GM03348 (cell line): ENCODE data around the gene ECE1.

Source experiments
- DNase-seq: peaks from one replicate; pipeline ENCODE4 v3.0.0; 2012; ENCODE audit warnings: low spot score

ECE1 gene

DNA sequence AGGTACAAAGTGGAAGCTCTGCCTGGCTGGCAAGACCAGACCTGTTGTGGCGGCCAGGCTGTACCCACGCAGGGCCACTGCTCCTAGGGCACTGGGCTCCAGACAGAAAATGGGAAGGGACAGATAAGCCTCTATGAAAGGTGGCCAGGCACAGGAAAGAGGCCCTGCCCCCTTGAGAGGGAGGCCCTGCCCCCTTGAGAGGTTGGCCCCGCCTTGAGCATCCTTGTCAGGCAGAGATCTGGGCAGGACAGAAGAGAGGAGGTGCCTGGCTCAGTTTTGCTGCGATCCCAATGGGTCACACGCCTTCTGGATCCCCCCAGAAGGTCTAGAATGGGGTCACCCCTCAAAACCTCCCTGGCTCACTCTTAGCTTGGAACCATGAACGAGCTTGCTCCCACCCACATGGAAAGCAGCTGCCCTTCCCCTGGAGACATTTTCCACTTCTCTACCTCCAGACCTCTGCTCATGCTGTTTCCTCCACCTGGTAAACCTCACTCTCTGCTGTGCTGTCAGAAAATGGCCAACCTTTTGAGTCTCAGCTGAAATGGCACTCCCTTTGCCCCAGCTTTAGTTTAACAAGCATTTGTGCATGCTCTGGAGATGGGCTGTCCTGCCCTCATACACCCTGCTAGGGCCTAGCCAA, 17.5 kb upstream of the ECE1 start:
- DNase-seq = no peak

DNA sequence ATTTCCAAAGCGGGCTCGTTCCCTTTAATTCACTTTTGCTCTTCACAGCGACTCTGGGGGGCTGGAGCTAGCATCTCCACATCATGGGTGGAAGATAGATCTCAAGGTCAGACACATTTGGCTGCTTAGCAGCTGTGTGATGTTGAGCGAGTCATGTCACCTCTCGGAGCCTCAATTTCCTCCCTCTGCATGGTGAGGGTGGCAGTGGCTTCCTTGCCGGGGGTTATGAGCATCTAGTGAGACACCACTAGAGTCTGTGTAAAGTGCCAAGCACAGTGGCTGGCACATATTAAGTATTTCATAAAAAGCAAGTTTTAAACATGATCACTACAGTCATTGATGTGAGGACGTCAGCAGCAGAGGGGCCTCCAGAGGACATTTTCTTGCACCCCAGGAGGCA, 16.9 kb upstream of the ECE1 start:
- DNase-seq = no peak

DNA sequence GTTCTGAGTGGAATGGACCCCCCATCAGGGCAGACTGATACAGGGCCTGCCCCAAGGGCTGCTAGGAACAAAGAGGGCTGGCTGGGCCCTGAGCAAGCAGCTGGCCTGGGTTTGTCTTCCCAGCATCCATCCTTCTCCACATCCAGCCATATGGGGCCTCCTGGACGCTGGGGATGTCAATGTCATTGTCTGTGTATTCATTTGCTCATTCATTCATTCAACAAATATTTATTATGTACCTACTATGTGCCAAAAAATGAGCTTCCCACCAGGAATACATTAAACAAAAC, 15.6 kb upstream of the ECE1 start:
- DNase-seq = no peak

DNA sequence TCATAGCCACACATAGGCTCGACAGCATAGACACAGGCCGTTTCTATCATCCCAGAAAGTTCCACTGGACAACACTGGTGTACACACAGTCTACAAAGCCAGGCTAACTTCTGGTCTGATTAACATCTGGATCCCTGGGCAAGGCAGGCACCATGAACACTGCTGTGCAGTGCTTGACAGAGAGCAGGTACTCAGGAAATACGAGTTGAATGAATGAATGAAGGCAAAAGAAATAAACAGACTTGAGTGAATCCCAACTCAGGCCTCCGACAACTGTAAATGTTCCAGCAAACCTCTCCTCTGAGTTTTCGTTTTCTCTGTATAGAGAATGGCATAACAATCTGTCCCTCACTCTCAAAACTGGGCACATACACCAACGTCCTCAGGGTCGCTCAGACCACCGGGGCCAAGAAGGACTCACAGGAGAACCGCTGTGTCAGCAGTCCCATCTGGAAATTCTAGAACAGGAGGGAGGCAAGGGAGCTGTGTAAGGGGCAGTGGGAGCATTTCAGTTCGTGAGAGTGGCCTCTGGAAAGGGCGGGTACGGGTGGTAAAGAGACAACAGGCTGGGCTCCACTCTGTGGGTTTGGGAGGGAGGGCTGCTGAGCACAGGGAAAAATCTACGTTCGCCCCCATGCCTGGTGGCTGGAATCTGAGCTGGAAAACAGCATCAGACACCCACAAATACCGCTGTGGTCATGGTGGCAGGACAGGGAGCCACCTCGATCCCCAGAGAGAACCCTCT, 15.1 kb upstream of the ECE1 start:
- DNase-seq = no peak

DNA sequence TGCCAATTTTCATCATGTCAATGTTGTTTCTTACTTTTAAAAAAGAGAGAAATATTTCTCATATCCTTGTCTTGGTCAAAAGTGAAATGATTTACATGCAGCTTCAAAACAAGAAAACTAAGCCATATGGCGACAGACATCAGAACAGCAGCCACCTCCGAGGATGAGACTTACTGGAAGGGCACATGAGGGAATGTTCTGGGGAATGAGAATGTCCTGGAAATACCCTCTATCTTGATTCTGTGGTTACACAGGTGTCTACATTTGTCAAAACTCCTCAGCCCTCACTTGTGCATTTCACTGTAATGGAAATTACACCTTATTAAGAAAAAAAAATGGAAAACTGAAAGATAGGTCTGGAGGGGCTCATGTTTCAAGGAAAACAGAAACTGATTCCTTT, 14.2 kb upstream of the ECE1 start:
- DNase-seq = no peak

DNA sequence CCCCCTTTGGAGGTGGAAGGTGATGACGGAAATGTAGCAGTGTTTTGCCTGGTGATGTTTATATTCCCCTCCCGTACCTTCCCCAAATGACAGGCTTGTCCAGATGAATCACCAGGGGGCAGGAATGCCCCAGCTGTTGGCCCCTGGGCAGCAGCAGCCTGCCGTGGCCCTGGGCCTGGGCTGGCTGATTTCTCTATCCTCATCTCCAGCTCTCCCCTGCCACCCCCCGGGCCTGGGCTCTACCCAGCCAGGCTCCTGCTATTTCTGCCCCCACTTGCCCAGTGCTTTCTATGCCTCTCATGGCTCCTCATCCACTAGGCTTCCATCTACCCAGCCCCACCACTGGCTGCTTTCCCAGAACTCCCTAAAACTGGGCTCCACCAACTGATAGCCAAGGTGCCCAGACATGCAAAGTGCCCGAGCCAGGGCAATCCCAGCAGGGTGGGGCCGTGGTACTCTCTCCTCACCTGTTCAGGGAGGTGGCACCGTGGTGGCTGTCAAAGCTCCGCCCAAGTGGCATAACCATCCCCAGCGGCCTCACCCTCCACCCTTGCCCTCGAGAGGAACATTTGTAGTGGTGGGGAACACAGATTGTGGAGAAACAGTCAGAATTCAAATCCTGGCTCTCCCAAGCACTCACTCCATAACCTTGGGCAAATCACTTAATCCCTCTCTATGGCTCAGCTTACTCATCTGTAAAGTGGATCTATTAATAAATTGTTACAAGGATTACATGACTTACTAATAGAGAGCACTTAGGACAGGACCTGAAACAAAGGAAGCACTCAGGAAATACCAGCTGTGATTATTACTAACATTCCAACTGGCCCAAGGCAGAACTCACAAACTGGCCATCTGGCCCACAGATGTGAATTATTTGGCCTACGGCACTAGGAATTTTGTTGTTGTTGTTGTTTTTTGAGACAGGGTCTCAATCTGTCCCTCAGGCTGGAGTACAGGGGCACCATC, 12.8 kb upstream of the ECE1 start:
- DNase-seq = peak; percentile 89

DNA sequence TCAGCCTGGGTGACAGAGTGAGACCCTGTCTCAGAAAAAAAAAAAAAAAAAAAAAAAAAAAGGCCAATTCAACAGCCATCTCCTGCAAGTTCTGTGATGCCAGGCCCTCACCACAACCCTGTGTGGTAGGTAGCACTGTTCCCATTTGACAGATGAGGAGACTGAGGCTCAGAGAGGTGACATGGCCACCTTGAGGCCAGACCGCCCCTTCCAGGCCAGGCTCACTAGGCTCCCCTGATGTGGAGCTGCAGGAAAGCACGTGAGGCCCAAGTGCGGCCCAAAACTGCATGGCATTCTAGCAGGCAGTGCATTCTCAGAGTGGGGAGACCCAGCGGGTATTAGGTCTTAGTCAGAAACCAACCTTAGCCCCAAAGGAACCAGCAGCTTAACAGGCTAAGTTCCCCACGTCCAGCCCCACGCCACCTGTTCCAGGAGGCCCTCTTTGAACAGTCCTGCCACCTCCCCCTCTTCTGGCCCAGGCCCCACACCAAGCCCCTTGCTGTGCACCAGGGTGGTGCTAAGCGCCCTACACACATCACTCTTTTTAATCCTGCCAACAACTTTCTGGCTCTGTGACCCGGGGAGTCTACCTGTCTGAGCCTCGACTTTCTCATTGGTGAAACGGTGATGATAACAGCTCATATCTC, 11.7 kb upstream of the ECE1 start:
- DNase-seq = no peak

DNA sequence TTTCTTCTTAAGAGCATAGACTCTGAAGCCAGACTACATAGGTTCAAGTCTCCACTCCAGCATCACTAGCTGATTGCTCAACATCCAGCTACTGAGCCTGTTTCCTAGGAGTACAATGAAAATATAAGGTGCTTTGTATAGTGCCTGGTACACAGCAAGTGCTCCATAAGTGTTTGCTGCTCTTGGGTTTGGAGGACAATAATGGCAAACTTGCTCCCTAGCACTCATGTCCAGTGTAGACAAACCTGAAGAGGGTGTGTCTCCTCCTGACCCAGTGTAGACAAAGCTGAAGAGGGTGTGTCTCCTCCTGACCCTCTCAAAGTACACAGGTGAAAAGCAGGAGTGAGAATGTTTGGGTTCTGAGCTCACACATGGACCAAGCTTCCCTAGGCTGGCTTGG, 10.5 kb upstream of the ECE1 start:
- no peak for DNase-seq

DNA sequence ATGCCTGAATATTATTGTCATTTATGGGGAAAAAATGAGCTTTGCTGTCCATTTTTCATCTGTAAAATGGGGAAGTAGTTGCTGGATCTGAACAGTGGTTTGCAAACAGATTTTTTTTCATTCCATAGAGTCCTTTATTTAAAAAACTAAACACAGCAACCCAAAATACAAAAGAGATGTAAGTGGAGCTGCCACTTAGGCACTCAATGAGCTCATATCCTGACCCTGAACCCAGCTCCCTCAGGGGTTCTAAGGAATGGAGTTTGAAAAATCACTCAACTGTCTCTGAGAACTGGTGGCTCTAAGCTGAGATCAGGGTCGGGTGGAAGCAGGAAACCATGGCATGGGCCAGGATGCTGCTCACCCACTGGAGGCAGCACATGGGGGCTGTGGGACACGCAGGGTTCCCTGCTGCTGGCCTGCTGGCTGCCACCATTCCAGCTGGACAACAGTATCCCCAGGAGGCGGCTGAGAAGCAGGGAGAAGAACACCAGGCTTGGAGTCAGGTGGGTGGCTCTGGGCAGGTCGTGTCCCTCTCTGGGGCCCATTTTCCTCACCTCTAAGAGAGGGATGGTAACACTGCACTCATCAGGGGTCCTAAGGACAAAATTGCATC, 9.6 kb upstream of the ECE1 start:
- no peak for DNase-seq

DNA sequence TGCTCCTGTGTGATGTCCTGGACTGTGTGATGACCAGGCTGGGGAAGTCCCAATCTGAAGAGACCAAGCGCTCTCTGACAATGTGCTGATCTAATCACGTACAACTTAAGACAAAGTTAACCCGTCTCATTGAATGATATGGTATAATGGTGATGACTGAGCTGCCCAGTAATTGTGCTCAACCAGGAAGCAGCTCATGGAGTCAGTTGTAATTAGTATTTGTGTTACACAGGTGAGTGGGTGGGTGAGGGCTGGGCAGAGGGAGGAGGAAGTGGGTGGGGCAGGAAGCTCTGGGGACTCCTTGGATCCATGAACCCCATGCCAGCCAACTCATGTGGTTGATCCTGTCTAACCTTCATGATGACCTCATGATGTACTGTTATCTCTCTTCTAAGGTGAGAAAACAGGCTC, 8.7 kb upstream of the ECE1 start:
- DNase-seq = no peak

DNA sequence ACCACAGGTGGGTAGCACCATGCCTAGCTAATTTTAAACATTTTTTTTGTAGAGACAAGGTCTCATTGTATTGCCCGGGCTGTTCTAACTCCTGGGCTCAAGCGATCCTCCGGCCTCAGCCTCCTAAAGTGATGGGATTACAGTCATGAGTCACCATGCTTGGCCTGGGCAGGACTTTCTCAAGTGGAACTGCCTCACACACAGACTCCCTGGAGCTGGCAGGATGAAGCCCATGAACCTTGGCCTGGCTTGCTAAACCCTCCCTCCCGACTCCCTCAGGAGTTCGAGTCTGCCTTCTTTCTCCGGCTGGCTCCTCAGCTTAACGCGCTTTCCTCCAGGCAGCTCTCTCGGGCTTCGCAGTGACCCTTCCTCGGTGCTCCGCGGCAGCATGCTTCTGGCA, 7.7 kb upstream of the ECE1 start:
- DNase-seq = no peak

DNA sequence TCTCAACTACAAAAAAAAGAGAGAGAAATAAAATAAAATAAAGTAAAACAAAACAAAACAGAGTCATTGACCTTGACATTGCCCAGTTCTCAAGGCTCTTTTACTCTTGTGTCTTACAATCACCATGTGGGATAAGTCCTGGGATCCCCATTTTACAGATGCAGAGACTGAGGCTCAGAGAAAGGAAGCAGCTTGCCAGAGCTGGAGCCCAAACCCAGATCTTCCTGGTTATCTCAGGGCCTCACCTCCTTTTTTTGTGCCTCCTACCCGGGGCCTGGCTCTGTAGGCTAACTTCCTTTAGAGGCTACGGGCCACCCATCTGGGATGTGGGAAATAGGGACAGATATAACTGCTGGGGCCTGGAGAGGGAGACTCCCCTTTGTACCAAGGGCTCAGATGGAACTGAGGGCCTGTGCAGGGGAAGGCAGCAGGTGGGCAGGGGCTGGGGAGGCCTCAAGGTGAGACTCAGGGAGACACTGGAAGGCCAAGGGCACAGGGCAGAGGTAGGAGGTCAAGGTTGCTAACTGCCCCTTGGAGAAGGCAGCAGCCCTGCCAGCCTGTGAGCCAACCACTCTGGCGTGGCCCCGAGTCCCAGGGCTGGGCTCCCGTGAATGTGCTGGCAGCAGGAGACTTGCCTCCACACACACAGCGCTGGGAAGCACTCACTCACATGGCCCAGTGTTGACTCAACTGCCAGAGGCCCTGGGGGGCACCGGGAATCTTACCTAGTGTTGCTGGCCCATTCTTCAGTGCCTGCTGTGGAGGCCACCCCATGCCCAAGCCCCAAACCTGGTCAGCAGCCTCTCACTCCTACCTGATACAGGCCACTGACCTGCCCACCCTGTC, 6.5 kb upstream of the ECE1 start:
- no peak for DNase-seq

DNA sequence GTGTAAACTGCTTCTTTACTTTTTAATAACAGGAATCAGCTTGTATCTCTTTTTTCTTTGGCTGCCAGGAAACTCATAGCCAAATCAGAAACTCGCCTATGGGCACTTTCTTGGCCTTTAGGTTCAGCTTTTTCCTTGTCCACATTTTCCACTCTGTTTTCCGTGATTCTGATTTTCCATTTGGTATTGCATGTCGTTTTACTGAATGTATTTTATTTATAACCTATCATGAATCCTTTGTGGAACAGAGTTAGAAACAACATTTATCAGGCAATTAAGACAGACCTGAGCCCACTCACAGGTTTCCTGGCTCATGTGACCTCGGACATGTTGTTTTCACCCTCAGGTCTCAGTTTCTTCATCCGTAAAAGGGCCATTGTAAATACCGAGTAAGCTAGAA, 5.3 kb upstream of the ECE1 start:
- DNase-seq = no peak

DNA sequence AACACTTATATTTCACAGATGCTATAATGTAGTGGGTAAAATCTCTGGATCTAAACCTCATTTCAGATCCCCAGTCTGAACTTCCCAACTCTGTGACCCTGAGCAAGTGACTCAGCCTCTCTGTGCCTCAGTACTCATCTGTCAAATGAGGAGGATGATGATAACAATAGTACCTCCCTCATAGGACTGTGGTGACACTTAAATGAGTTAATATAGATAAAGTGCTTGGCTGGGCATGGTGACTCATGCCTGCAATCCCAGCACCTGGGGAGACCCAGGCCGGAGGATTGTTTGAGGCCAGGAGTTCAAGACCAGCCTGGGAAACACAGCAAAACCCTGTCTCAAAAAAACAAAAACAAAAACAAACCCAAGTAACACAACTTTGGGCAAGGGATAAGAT, 4.7 kb upstream of the ECE1 start:
- no peak for DNase-seq

DNA sequence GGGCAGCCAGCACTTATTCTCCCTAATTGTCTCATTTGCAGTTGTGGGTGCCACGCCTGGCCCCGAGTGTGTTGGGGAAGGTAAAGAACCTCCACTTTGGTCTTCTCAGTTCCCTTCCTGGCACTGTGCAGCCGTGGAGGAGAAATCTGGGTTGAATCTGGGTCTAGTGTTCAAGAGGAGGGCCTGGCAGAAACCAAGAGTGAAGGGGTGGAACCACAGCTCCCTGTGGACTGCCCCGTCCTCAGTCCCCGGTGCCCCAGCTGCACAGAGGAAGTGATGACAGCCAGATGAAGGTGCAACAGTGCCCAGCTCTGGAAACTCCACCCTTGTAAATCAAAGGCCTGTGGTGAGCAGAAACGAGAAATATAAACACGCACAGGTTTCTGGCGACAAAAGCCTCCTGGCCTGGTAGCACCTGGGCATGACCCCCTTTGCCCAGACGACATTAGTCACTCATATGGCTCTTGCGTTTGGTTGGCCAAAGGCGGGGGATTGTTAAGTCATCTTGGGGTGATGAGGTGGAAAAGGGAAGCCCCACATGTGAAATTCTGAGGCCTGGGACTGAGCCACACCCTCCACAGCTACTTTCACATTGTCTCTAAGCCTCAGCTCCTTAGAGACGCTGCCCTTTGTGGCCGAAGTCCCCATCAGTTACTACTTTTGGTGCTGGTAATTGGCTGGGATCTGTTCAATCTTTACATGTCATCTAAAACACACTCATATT, 4.2 kb upstream of the ECE1 start:
- DNase-seq = no peak

DNA sequence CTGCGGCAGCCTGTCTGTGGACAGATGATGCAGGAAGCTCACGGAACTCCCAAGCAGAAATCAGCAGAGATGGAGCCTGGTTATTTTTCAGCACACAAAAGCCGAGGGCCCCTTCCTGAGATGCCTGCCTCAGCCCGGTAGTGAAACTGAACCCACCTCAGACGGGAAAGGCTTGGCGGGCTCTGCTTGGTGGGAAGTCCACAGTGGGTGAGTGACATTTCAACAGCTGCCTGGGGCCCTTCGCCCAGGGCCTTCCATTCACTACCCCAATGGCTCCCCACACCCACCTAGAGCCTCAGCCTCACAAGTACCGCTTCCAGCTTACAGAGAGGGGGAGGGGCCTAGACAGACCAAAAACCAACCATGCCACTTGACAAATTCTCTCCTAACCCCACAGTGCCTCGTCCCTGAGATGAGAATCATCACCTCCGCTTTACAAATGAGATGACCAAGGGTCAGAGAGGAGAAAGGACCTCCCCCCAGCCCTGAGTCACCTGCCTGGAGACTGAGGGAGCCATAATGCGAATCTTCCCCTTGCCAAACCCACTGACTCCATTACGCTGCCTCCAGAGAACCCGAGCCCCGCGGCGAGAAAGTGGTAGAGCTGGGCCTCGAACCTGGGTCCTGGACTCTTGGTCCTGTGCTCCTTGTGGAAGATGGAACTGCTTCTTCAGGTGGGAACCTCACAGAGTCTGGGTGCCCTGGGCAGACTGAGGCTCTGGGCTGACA, 3.4 kb upstream of the ECE1 start:
- DNase-seq = no peak

DNA sequence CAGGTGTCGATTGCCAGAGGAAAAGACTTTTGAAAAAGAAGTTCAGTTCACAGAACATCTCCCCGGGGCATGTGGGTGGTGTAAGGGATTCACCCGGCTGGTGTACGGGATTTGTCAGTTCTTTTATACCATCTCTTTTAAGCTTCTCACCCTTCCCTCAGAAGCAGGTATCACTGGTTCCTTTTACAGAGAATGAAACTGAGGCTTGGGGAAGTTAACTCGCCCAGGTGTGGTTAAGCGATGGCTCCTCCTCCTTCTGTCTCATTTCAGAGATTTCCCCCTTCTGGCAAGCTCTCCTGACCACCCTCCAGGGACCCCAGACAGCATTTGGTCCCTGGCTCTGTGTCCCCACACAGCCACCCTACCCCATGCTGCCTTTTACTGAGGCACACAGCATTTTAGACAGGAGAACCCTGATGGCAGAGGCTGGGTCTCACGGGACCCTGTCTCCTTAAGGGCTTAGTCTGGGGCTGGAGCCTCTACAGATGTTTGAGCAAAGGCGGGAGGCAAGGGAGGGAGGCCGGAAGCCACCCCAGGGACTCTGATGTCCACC, 2.8 kb upstream of the ECE1 start:
- no peak for DNase-seq

DNA sequence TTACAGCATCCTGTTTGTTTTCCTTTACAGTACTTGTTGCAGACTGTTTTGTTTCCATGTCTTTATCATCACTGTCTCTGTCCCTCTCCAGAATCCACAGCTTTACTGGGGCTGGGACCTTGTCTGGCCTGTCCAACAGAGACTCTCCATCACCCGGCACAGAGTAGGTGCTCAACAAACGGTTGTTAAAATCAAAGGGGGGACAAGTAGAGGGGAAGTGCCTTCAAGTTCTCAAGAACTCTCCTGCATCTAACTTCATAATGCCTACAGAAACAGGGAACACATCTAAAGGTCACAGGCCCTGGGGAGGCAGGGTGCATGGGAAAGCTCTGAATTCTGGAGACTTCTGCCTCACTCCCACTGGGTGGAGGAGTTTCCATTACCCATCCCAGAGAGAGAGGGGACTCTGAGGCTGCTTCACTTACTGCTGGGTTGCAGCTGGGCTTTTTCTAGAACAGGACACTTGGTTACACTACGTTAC, 2.3 kb upstream of the ECE1 start:
- no peak for DNase-seq

DNA sequence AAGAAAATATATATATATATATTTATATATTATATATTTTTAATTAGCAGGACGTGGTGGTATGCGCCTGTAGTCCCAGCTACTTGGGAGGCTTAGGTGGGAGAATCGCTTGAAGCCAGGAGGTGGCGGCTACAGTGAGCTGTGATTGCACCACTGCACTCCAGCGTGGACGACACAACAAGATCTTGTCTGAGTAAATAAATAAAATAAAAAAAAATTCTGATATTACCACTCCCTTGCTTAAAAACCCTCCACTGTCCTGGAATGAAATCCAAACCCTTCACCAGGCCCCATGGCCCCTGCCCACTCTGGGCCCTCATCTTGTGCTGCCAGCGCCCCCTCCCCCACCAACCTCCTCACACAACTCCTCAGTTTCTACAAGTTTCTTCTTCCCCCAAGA, 1.7 kb upstream of the ECE1 start:
- DNase-seq = no peak
